Left lobe of liver (tissue), 1 donor: Measurements from ENCODE around the gene TSPO. TPM values are rescaled to one million over a fixed set of nuclear protein-coding genes. Genes with fewer than 3 reads are reported as not detected.

Experiments used
- total RNA-seq: library from RNA; stranded (reverse); gene quantifications from one replicate; pipeline ENCODE4 v1.2.1, GENCODE V29; 2021
- donor health status: DM: no; HTN: yes; CAD: no.

Gene TSPO
- total RNA-seq, 1 donor from 2014 or later: 32.2 TPM

Other genes with a start within 250 kb of the TSPO start
- 23.8 TPM for gene PACSIN2, start 136.4 kb upstream of the TSPO start, total RNA-seq
- 0.65 TPM for gene TTLL1, start 62.2 kb upstream of the TSPO start, total RNA-seq
- gene BIK, start 40.8 kb upstream of the TSPO start, total RNA-seq: 0.25 TPM
- gene MCAT, start 8.2 kb upstream of the TSPO start, total RNA-seq: 13.6 TPM
- 26.6 TPM for gene TTLL12, start 35.6 kb downstream of the TSPO start, total RNA-seq
- gene SCUBE1, start 191.8 kb downstream of the TSPO start, total RNA-seq: 2.9 TPM